GM18502 (cell line): ENCODE data around the gene MAGEB16.

ENCODE experiments used
- ATAC-seq: cut with Tn5 transposase; IDR thresholded peaks from one replicate; pipeline ENCODE4 v1.9.1; 2021; ENCODE audit warnings: mild to moderate bottlenecking; ENCODE audit not compliant: unreplicated experiment, poor library complexity

MAGEB16 gene

DNA sequence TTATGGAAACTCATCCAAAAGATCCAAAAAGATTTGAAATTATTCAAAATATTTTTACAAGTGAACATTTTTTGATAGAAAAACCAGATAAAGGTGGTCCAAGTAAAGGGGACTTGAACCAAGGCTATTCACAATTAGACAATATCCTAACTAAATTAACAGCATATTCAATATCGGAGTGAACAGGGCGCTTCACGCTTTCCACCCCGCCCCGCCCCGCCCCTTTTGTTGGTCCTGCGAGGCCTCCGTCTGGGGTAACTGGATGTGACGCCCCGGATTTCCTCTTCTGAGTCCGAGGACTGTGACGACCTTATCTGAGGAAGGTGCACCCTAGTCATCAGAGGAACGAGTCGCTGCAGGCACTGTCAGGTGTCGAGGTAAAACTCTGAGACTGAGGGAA is at the start of gene MAGEB16:
Gene MAGEB16 (plus strand): TSS at position 301 of the 400 bp plus-strand sequence. CDS start 3,855 bp downstream, outside the sequence.
- ATAC-seq = no peak

DNA sequence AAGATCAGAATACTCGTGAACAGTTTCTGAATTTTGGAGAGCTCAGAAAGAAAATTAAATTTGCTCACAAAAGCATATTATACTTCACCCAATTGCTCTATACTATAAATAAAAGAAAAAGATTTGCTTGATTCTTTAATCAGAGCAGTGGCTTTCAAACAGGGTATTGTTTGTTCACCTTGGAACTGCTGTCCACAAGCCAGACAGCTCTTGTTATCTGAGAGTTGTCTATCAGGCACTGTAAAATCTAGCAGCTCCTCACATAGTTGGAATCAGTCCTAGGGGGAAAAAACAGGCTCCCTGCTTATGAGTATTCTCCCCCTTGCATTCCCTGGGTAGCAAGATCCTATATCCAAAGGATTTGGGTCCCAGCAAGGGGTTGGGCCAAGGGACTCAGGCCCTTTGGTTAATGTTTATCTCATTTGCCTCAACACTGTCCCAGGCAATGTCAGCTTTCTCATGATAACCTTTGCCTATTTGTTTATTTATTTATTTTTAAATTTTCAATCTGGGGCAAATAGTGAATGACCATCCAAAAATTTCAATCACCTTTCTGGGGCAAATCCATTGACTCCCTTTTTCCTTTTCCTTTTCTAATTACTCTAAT is 24.1 kb upstream of the MAGEB16 start:
- ATAC-seq = no peak

DNA sequence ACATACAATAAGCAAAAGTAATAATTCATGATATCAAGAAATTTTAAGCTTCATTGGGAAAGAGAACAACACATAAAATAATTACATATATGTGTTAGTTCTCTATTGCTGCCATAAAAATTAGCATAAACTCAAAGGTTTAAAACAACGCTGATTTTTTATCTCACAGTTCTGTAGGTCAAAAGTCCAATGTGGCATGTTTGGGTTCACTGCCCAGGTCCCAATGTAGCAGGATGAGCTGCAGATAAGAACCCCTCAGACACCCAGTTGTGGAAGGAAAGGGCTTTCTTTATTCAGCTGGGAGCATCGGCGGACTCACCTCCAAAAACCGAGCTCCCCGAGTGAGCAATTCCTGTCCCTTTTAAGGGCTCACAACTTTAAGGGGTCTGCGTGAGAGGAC is 13.1 kb upstream of the MAGEB16 start:
- no peak for ATAC-seq

DNA sequence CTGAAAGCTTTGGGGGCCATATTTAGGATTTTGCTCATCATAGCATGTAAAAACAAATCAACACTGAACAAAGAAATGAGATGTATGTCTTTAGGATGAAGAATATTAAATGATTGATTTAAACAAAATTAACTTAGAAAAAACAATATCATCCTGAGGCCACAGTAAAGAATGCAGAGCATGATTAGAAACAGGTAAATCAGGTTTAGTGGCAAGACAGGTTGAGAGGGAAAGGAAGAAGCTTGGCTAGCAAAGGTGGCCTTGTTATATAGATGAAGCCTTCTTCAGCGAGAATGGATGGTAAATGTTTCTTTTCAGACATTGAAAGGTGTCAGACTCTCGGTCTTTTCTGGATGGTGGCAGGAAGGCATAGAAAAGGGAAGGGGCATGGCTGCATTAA is 11.9 kb upstream of the MAGEB16 start:
- no peak for ATAC-seq

DNA sequence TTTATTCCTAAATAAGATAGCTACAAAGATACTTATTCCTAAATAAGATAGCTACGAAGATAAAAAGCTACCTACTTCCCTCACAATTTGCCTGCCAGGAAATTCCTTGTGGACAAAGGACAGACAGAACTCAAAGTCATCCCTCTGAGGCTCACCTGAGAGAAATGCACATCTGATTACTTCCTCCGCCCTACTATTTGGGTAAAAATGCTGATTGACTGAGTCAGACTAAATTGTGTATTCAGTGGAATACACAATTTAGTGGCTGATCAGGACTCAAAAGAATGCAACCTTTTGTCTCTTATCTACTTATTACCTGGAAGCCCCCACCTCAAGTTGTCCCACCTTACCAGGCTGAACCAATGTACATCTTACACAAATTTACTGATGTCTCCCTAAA is 10.3 kb upstream of the MAGEB16 start:
- ATAC-seq = no peak

DNA sequence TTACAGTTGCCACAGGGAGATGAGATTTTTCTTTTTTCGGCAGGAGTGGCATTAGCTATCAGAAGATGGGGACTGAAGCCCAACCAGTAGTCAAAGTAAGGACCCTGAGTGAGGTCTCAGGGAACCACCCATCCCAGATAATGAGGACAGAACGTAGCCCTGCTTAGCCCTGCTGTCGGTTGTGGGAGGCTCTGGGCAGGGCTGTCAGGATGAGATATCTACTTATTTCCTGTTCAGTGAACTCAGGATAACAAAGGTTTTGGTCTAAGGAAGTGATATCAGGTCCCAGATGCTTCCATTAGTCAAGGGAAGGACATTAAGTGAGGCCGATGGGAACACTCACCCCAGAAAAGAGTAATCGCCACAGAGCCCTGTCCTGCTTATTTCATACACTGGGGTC is 2.3 kb downstream of the MAGEB16 start:
- no peak for ATAC-seq

DNA sequence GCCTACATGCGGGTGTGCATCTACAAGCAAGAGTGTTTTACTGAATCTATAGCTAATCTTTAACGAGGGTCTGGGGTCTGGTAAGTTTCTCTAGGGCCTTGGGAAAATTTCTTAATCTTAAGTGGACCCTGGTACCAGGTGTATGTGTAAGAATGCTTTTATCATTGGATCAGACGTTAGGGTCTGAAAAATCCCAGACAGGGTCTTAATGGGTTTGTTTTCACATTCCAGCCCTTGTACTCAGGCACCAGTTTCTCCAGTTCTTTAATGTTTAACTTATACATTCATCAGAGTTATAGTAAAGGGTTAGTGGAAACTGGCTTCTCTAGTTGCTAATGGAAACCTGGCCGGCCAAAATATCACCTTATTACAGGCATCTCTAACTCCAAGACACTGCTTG is 11.6 kb downstream of the MAGEB16 start:
- ATAC-seq = no peak

DNA sequence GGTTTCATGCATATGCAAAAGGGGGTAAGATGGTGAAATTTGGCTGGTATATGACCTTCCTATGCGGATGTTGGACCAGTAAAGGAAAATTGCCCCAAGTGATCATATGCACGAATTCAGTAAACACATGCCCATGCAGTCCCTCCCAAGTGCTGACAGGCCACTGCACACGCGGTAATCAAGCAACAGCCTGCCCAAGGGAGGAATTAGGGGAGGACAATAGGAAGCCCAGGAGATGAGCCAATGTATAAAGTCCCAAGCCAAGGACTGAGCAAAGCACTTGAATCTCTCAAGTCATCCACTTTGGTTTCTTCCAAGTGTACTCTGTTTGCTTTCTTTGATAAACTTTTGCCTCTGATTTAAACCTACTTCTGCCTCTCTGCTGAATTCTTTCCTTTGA is 21.1 kb downstream of the MAGEB16 start:
- ATAC-seq = no peak

DNA sequence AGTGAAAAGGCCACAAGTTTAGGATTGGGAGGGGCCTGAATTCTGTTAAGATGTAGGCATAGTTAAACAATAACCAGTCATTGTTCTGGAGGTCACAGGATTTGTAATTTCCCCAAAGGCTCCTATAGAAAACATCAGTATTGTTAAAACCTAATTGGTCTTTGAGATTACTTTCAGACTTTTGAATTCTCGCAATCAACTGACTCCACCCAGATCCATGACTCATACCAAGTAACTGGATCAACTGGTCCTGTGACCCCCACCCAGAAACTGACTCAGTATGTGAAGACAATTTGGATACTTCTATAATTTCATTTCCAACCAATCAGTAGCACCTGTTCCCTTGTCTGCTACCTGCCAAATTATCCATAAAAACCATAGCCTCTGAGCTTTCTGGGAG is 28.4 kb downstream of the MAGEB16 start:
- ATAC-seq = no peak

DNA sequence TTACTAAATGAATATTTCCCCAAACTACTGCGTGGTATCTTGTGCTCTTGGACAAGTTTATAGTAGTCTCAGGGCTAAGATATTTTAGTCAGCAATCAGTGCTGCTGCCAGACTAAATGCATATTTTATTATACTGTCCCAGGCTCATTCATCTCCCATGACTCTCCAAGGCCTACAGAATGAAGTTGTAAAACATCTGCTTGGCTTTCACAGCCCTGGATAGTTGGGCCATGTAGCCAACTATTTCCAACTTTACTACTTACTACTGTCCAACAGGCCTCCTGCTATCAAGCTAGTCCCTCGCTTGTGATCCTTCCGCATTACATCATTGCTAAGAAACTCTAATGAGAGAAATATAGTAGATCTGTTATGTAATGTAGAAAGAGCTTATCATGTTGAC is 31.4 kb downstream of the MAGEB16 start:
- no peak for ATAC-seq

DNA sequence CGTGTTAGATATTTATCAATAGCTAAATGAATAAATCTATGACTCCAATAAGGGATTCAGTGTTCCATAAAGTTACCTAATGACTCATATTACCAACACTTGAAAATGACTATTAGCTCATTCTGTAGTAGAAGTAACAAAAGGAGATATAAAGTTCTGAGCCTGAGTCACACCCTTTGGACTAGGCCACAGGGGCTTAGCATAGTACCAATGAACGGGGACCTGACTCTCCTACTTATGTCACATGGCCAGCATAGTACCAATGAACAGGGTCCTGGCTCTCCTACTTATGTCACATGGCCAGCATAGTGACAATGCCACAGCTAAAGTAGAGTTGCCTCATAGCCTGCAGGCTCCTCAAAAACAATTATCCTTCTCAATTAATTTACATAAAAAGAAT is 43.7 kb downstream of the MAGEB16 start:
- ATAC-seq = no peak

DNA sequence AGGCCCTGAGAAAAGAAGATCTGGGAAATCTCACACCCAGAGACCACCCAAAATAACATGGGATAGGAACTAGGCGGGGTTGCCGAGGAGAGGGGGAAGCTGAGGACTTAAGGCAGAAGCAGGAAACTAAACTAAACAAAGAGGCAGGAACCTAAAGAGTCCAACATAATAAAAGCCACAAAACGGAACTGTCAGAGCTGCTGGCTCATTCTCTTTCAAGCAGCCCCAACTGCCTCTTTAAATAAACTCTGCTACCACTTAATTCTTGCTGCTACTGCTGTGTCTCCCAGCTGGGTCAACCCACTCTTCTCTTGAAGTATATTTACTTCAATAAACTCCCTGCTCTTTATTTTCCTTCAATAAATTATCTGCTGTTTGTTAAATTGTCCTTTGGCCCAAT is 44.5 kb downstream of the MAGEB16 start:
- no peak for ATAC-seq

DNA sequence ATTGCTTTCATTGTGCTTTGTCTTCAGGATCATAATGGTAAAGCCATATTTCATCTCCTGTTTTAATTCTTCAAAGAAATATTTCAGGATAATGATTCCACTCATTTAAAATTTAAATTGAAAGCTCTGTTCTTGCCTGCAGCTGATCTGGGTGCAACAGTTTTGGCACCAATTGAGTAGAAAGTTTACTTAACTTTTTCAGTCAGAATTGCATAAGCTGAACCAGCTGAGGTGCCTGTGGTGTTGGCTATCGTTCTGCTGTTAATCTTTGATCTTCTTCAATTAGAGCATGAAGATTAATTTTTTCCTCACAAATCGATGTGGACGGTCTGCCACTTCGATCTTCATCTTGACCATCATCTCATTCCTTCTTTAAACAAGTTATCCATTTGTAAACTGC is 49.6 kb downstream of the MAGEB16 start:
- ATAC-seq = no peak
